ENCODE data around the gene MAP2.
A peak's percentile ranks its signal among the peaks of the same experiment; 100 is the strongest.

The MAP2 gene, protein sequence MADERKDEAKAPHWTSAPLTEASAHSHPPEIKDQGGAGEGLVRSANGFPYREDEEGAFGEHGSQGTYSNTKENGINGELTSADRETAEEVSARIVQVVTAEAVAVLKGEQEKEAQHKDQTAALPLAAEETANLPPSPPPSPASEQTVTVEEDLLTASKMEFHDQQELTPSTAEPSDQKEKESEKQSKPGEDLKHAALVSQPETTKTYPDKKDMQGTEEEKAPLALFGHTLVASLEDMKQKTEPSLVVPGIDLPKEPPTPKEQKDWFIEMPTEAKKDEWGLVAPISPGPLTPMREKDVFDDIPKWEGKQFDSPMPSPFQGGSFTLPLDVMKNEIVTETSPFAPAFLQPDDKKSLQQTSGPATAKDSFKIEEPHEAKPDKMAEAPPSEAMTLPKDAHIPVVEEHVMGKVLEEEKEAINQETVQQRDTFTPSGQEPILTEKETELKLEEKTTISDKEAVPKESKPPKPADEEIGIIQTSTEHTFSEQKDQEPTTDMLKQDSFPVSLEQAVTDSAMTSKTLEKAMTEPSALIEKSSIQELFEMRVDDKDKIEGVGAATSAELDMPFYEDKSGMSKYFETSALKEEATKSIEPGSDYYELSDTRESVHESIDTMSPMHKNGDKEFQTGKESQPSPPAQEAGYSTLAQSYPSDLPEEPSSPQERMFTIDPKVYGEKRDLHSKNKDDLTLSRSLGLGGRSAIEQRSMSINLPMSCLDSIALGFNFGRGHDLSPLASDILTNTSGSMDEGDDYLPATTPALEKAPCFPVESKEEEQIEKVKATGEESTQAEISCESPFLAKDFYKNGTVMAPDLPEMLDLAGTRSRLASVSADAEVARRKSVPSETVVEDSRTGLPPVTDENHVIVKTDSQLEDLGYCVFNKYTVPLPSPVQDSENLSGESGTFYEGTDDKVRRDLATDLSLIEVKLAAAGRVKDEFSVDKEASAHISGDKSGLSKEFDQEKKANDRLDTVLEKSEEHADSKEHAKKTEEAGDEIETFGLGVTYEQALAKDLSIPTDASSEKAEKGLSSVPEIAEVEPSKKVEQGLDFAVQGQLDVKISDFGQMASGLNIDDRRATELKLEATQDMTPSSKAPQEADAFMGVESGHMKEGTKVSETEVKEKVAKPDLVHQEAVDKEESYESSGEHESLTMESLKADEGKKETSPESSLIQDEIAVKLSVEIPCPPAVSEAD (N-terminal part only)

DNA sequence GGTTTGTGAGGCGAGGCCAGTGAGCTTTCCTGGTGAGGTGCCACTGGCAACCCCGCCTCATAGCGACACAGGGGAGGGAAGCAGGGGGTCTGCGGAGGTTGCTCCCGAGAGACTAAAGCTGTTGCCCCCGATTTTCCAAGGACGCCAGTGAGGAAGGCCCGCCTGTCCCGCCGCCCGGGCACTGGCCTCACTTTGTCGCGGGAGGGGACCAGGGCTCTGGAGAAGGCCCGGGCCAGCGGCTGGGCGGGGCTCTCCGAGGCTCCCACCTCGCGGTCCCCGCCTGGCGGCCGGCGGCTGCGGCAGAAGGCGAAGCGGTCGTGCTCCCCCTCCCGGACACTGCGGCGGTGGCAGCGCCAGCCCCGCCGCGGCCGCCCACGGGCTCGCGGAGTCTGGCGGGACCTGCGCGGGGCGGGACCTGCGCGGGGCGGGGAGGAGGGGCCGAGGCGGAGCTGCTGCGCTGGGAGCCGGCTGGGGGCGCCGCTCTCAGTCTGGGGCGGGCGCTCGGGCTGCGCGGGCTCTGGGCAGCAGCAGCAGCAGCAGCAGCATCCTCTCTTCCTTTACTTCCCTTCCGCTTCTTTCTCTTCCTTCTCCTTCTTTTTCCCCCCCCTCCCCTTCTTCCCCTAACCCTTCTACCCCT is at the start of gene MAP2:
TSS of gene MAP2 (plus strand) at position 486 of the 637 bp plus-strand sequence. CDS start 229,124 bp downstream, outside the sequence.
- peak; percentile 36 for DNase-seq

DNA sequence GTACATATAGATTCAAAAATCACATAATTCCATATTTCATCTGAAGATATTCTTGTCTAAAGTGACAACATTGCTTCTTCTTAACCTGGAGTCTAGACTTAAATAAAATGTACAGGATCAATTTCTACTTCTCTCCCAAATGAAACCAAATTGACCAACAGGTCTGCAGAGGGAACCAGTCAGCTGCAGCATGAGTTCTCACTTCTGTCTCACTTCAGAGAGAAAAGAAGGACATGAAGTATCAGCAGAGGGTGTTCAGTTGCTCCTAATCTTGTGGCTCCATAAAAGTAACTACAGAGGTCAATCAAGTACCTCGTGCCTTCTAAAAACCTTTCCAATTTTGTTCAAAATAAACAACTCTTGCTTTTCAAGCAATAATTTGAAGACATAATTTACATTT is 47.2 kb upstream of the MAP2 start:
- DNase-seq = no peak

DNA sequence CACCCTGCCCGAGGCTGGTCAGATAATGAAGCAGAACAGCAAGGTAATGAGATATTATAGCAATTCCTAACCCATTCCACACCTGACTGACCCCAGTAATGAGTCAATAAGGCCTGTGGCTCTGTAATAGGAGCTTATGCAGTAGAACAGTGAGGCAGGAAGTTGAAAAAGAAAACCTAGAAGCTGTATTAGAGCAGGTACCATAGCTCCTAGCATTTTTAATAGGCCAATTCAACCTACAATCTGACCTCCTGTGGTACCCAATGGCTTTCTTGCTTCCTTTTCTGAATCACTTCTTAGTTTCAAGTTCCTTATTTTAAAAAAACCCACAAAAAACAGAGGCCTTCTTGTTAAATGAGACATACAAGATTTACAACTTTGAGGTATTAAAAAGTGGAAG is 43.6 kb upstream of the MAP2 start:
- DNase-seq = no peak

DNA sequence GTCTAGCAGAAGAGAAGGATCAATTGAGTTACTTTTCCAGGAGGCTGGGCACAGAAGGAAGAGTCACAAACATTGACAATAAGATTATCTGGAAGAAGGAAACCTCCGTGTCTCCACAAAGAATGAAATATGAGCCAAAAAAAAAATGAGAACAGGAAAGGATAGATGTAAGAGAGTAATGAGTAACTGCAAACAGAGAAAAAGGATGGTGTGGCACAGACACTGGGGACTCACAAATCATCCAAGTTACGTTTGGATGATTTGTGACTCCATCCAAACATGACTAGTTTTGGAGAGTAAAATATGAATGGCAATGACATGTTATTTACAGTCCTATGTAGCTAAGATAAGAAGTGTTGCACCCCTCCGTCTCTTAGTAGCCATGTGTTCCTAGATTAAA is 42.8 kb upstream of the MAP2 start:
- DNase-seq = no peak

DNA sequence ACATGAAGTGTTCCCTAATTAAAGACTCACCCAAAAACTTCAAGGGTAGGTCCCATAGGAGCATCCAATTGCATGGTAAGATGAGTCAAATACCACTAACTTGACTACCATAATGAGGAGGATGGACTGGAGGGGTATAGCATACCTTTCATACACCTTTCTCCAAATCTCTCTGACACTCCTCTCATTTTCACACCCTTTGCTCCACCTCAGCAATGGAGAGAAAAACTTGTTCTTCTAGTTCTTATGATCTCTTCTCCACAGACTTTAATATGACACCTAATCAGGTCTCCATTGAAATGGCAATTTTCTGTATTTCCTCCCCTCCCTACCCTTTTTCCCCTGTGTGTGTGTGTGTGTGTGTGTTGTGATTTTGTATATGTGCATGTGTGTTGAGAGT is 41.1 kb upstream of the MAP2 start:
- no peak for DNase-seq

DNA sequence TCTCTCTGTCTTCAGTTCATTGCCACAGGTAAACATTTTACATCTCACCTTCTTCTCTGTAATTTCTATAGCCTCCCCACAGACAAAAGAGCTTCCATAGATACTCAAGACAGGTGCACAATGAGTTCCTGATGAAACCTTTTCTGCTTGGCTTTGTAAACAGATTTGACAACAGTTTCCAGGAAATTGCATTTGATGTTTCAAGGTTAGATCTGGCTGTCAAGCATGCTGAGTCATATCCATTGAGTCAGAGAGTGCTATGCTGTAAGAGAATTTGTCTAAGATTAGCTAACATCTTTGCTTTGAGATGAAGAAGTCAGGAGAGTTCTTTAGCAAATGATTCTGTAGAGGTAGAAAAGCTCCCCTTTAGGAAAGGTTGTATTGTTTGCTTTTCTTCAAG is 40.6 kb upstream of the MAP2 start:
- DNase-seq = no peak

DNA sequence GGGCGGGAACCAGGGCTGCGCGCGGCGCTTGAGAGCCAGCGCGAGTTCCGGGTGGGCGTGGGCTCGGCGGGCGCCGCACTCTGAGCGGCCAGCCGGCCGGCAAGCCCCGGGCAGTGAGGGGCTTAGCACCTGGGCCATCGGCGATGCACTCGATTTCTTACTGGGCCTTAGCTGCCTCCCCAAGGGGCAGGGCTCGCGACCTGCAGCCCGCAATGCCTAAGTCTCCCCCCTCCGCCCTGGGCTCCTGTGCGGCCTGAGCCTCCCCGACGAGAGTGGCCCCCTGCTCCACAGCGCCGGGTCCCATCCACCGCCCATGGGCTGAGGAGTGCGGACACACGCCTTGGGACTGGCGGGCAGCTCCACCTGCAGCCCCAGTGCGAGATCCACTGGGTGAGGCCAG is 36.5 kb upstream of the MAP2 start:
- no peak for DNase-seq

DNA sequence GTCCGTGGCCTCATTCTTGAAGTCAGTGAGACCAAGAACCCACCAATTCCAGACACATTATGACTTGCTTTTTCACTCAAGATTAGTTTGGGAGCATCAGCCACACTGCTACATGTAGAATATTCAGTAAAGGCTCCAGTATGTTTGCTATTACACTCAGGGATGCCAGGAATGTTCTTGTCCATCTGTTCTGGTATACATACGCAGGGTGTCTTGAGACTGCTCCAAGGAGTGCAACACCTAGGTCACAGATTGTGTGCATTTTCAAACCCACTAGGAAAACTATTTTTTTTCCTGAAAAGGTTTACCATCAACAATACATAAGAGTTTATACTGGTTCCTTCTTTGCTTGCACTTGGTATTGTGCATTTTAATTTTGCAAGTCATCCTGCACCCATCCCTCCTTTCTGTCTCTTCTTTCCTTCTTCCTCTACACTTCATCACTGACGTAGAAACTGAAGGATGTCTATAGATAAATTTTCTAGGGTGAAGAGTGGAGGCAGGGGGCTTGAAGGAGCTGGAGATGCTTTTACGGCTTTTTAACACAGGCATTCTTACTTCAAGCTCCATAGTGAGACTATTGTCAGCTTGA is 35.3 kb upstream of the MAP2 start:
- DNase-seq = no peak

DNA sequence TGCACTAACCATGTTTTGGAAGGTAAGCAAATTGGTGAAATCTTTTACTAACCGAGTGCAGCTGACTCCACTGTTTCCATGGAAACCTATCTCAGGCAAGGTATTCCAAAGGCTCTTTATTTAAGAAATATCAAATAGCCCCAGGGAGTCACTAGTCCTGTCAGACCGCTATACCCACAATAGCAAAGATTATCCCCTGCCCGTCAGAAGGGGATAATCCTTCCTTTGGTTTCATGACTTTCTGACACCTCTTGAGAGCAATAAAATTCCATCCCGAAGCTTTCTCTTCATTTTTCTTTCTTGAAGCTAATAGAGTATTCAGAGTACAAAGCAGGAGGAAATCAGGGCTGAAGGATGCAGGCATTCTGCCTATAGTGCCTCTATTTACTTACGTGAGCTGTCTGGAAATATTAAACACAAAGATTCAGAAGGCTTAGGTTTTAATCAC is 34.7 kb upstream of the MAP2 start:
- DNase-seq = no peak

DNA sequence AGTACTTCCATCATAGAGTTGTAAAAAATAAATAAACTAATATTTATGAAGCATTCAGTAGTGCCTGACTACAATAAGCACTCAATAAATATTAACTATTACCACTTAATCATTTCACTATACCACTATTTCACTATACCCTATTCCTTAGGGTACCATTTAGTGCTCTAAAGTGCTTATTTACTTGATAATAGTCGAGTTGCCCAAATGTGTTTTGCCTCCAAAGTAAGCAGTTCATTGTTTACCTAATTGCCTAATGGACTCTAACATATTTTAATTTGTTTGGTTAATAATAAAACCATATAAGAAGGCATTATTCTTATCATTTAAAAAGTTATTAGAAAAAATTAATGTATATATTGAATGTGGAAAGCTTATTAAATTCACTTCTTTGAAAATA is 33.0 kb upstream of the MAP2 start:
- no peak for DNase-seq

DNA sequence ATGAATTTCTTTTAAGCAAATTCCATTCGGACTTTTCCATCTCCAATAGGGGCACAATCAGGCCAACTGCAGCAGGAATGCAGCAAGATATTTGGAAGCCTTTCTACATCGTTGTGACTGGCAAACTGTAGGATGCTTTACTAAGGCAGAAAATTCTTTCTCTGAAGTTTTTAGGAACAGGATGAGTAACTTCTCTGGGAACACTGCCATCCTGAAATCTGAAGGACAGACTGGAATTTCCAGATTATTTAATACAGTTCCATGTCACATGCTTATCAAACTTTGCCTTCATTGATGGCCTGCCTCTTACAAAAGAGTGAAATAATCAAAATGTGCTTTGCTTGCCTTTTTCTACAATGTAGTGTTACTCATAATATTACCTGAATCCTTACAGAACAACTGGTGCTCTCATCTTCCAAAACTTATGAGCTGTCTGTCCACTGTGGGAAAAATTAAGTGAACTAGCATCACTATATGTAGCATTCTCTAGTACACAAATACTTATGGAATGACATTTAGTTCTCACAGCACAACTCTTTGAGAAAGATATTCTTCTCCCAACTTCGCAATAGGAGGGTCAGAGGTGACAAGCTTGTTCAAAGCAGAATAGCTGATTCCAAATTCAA is 32.0 kb upstream of the MAP2 start:
- DNase-seq = no peak

DNA sequence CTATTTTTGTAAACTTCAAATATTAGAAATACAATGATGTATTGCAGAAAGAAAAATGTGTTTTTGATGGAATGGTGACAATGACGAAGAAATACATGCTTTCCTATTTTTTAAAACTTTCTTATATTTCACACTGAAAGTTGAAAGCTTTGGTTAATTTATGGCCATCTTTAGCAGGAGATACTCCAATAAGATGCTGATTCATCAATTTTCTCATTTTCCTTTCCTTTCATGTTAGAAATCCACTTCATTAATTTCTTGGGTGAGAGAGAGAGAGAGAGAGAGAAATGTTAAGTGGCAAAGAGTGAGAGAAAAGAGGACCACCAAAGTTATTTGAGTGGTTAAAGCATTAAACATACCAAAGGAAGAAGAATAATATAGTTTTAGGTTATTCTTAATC is 28.6 kb upstream of the MAP2 start:
- no peak for DNase-seq

DNA sequence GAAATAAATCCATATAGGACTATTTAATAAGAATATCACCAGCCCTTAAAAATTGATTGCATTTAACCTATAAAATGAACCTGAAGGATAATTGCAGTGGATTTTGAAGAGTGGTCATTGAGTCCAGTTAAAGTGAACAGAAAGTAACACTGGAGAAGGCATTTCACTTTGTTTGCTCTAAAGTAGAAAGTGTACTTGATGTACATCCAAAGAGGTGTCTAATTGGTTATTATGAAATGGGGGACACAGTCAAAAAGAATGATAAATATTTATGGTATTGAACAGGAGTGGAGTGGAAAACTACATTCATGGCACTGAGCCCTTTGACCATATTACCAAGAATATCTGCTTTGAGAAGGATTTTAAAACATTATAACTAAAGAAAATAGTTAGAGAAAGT is 28.2 kb upstream of the MAP2 start:
- DNase-seq = no peak

DNA sequence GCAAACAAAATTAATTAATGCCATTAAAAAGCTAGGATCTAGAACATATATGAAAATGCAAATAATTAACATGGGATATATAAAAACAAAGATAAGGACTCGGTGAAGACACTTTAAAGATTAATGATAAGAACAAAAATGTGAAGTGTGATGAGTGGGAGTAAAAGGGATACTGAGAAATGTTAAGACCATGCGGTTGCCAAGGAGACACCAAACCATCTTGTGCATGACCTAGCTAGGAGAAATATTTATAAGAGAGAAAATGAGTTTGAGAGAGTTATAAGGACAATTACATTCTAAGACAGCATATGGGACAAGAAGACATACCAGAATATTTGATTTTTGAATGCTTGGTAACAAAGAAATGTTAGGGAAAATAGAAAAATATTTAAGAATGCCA is 25.4 kb upstream of the MAP2 start:
- no peak for DNase-seq

DNA sequence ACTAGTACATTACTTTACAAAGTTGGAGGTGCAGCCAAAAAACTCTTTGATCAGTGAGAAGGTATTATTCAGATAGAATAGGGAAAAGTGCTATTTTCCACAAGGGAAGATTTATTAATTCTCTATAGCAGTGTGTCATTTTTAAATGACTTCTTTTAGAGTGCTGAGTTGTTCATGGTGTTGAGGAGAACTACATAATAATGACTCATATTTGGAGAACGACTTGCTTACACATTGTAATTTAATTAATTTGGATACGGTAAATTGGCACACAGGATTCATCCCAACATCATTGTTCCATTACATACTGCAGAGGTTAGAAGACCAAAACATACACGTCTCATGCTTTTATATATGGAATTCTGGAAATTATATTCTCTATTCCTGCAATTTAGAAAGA is 22.1 kb upstream of the MAP2 start:
- no peak for DNase-seq

DNA sequence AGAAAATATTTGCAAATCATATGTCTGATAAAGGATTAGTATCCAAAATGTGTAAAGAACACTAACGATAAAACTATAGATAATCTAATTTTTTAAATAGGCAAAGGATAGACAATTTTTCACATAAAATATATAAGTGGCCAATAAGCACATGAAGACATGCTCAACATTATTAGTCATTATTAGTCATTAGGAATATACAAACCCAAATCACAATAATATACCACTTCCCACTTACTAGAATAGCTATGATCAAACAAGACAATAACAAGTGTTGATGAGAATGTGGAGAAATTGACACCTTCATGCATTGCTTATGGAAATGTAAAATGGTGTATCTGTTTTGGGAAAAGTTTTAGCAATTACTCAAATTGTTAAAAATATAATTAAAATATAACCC is 12.6 kb upstream of the MAP2 start:
- DNase-seq = no peak

DNA sequence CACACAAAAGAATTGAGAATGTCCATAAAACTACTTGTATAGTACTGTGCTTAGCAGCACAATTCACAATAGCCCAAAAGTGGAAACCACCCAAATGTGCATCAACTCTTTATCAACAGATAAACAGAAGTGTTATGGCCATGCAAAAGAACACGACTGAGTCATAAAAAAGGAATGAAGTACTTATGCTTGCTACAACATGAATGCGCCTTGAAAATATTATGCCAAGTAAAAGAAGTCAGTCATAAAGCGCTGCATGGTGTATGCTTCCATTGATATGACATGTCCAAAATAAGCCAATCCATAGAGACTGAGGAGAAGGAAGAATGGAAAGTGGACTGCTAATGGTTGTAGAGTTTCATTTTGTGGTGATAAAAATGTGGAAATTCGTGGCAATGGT is 12.1 kb upstream of the MAP2 start:
- no peak for DNase-seq

DNA sequence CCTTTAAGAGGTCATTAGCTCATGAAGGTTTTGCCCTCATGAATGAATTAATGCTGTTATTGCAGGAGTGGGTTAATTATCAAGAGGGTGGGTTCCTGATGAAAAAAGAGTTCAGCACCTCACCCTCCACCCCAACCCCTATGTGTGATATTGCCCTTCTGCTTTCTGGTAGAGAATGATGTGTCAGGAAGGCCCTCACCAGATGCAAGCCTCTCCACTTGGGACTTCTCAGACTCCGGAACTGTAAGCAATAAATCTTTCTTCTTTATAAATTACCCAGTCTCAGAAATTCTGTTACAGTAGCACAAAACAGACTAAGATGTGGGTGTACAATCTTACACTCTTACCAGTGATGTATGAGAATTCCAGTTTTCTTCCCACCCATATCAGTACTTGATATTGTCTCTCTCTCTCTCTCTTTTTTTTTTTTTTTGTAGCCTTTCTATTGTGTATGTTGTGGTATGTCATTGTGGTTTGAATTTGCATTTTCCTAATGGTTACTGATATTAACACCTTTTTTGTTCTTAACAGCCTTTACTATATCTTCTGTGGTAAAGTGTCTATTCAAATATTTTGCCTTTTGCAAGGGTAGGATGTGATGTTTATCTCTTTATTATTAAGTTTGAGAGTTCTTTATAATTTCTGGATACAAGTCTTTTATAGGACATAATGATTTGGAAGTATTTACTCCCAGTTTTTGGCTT is 10.4 kb upstream of the MAP2 start:
- no peak for DNase-seq

DNA sequence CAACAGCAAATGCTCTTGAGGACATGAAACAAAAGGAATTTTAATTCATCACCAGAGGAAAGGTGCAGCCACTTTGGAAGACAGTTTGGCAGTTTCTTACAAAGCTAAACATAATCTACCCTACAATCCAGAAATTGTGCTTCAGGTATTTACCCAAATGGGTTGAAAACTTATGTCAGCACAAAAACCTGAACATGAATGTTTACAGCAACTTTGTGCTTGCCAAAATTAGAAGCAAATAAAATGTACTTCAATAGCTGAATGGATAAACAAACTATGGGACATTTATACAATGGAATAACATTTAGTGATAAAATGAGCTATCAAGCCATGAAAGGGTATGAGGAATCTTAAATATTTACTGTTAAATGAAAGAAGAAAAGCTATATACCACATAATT is 6.9 kb upstream of the MAP2 start:
- DNase-seq = no peak

DNA sequence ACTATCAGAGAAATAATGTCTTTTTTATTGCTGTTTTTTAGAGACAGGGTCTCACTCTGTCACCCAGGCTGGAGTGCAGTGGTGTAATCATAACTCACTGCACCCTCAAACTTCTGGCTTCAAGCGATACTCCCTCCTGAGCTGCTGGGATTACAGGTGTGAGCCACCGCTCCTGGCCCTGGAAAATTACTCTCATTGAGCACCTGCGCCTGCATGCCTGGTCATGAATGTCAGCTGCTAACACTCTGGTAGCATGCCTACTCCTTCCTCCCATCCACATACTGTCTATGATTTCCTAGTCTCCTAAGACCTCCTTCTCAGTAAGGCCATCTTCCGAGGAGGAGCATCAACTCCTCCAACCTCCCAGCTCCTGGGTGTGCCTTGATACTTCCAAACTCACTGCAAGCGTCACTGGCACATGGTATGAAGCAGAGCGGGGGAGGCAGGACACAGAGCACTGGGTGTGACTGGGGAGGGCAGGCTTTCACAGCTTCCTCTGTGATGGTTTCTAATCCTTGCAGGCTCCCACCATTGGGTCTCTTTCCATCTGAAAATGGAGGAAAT is 1.6 kb upstream of the MAP2 start:
- DNase-seq = no peak

DNA sequence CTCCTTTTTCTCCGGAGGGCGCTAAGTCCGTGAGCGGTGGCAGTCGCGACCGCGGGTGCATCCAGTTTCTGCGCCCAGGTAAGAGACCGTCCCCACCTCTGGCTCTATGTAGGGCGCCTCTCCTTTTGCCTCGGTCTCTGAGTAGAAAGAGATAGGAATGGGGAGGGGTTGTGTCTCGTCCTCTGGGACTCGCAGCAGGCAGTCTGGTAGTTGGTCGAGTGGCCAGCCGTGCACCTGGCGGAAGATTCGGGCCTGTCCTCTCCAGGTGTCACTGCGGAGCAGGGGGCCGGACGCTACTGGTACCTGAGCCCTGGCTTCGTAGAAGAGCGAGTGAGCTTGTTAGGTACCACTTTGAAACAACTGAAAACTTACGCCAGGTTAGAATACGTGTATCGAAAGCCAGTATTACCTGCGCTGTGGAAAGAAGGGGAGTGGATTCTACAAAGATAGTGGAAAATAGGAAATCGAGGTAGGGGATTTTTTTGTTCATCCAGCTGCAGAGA is 403 bp downstream of the MAP2 start:
- DNase-seq = no peak
